Mucosa of rectum (tissue), 2 donors: ENCODE results near the gene PRKN.

Experiments used
- H3K27ac ChIP-seq, 2 donors: one replicate each; pipeline ENCODE4 v1.7.0; 2013; ENCODE audit warnings: inconsistent platforms in 2 of 2, low read depth in 2 of 2, low read length in 2 of 2
- H3K27me3 ChIP-seq, 2 donors: one replicate each; pipeline ENCODE4 v1.7.0; 2013; ENCODE audit warnings: low read length in 2 of 2; ENCODE audit not compliant: control insufficient read depth in 2 of 2, insufficient read depth in 2 of 2
- H3K36me3 ChIP-seq, 2 donors: one replicate each; pipeline ENCODE4 v1.7.0; 2013; ENCODE audit warnings: low read length in 2 of 2; ENCODE audit not compliant: control insufficient read depth in 2 of 2, insufficient read depth in 2 of 2
- H3K4me1 ChIP-seq, 2 donors: one replicate each; pipeline ENCODE4 v1.7.0; 2013; ENCODE audit warnings: low read length in 2 of 2, mild to moderate bottlenecking in 1 of 2; ENCODE audit not compliant: control insufficient read depth in 2 of 2, insufficient read depth in 2 of 2
- H3K4me3 ChIP-seq, 2 donors: one replicate each; pipeline ENCODE4 v1.7.0; 2013; ENCODE audit warnings: low read length in 2 of 2
- H3K9ac ChIP-seq, 2 donors: one replicate each; pipeline ENCODE4 v1.7.0; 2013; ENCODE audit warnings: low read length in 2 of 2, low read depth in 1 of 2, mild to moderate bottlenecking in 1 of 2
- H3K9me3 ChIP-seq, 2 donors: one replicate each; pipeline ENCODE4 v1.7.0; 2013; ENCODE audit warnings: low read length in 2 of 2; ENCODE audit not compliant: control insufficient read depth in 2 of 2
- donor health status: healthy.
- donor health status: Normal muscosa, but diverticular disease.

Gene PRKN

GRCh38 chr6:161954699-161955276, 772.8 kb downstream of the PRKN start:
- no peak overlapping the region for H3K9ac ChIP-seq

GRCh38 chr6:161954077-161954476, 773.5 kb downstream of the PRKN start:
- Histone ChIP-seq H3K27me3 (no peaks in the 10 kb centered on the region), H3K4me3 (no peak overlapping the region), H3K36me3 (no peaks in the 10 kb centered on the region), H3K9me3 (no peaks in the 10 kb centered on the region), H3K27ac (no peak overlapping the region), H3K9ac (no peak overlapping the region), H3K4me1 (no peaks in the 10 kb centered on the region)

More at GRCh38 chr6:161954699-161955276, 772.8 kb downstream of the PRKN start:
- Histone ChIP-seq H3K27me3 (no peaks in the 10 kb centered on the region), H3K4me3 (no peak overlapping the region), H3K36me3 (no peaks in the 10 kb centered on the region), H3K4me1 (no peaks in the 10 kb centered on the region), H3K9me3 (no peaks in the 10 kb centered on the region), H3K27ac (no peak overlapping the region)

GRCh38 chr6:161951126-161951525, 776.4 kb downstream of the PRKN start:
- Histone ChIP-seq H3K36me3 (no peaks in the 10 kb centered on the region), H3K9me3 (no peaks in the 10 kb centered on the region), H3K27ac (no peak overlapping the region), H3K4me3 (no peak overlapping the region), H3K4me1 (no peaks in the 10 kb centered on the region), H3K27me3 (no peaks in the 10 kb centered on the region), H3K9ac (no peak overlapping the region)

GRCh38 chr6:161949531-161949930, 778.0 kb downstream of the PRKN start:
- Histone ChIP-seq H3K27me3 (no peaks in the 10 kb centered on the region), H3K9me3 (no peaks in the 10 kb centered on the region), H3K4me1 (no peaks in the 10 kb centered on the region), H3K36me3 (no peaks in the 10 kb centered on the region), H3K27ac (no peak overlapping the region), H3K4me3 (no peak overlapping the region), H3K9ac (no peak overlapping the region)

- Histone ChIP-seq H3K36me3 (no peaks in the 10 kb centered on the region), H3K4me3 (no peak overlapping the region), H3K4me1 (no peaks in the 10 kb centered on the region), H3K27ac (no peak overlapping the region), H3K27me3 (no peaks in the 10 kb centered on the region), H3K9ac (no peak overlapping the region), H3K9me3 (no peaks in the 10 kb centered on the region)
Observed at GRCh38 chr6:161948462-161948861, 779.1 kb downstream of the PRKN start.

- Histone ChIP-seq H3K27me3 (no peaks in the 10 kb centered on the region), H3K9me3 (no peaks in the 10 kb centered on the region), H3K4me1 (no peaks in the 10 kb centered on the region)
Observed at GRCh38 chr6:161947371-161947770, 780.2 kb downstream of the PRKN start.

GRCh38 chr6:161946461-161946860, 781.1 kb downstream of the PRKN start:
- H3K9me3 ChIP-seq = no peaks in the 10 kb centered on the region
- H3K4me3 ChIP-seq = no peak overlapping the region
- no peak overlapping the region for H3K27ac ChIP-seq

More at GRCh38 chr6:161947371-161947770, 780.2 kb downstream of the PRKN start:
- Histone ChIP-seq H3K9ac (no peak overlapping the region), H3K4me3 (no peak overlapping the region), H3K36me3 (no peaks in the 10 kb centered on the region), H3K27ac (no peak overlapping the region)

GRCh38 chr6:161943561-161943960, 784.0 kb downstream of the PRKN start:
- Histone ChIP-seq H3K4me1 (no peaks in the 10 kb centered on the region), H3K4me3 (no peak overlapping the region), H3K27ac (no peak overlapping the region), H3K9me3 (no peaks in the 10 kb centered on the region), H3K9ac (no peak overlapping the region), H3K36me3 (no peaks in the 10 kb centered on the region), H3K27me3 (no peaks in the 10 kb centered on the region)

More at GRCh38 chr6:161946461-161946860, 781.1 kb downstream of the PRKN start:
- Histone ChIP-seq H3K9ac (no peak overlapping the region), H3K36me3 (no peaks in the 10 kb centered on the region), H3K4me1 (no peaks in the 10 kb centered on the region), H3K27me3 (no peaks in the 10 kb centered on the region)

GRCh38 chr6:161941565-161941964, 786.0 kb downstream of the PRKN start:
- no peaks in the 10 kb centered on the region for H3K9me3 ChIP-seq

GRCh38 chr6:161940519-161940918, 787.0 kb downstream of the PRKN start:
- H3K27me3 ChIP-seq = no peaks in the 10 kb centered on the region
- H3K27ac ChIP-seq = no peak overlapping the region
- H3K9ac ChIP-seq = no peak overlapping the region
- H3K36me3 ChIP-seq = no peaks in the 10 kb centered on the region
- no peaks in the 10 kb centered on the region for H3K9me3 ChIP-seq
- no peaks in the 10 kb centered on the region for H3K4me1 ChIP-seq
- no peak overlapping the region for H3K4me3 ChIP-seq

More at GRCh38 chr6:161941565-161941964, 786.0 kb downstream of the PRKN start:
- Histone ChIP-seq H3K9ac (no peak overlapping the region), H3K27me3 (no peaks in the 10 kb centered on the region), H3K4me1 (no peaks in the 10 kb centered on the region), H3K27ac (no peak overlapping the region), H3K4me3 (no peak overlapping the region), H3K36me3 (no peaks in the 10 kb centered on the region)
